K562 (cell line): ENCODE measurements around the gene POC1B. TPM values are rescaled to one million over a fixed set of nuclear protein-coding genes. Genes with fewer than 3 reads are reported as not detected.

Source experiments
- ATAC-seq: fragments of 200-7000 bp; cut with Tn5 transposase; 3 replicates; pipeline ENCODE4 v1.9.1; 2020; ENCODE audit warnings: moderate library complexity
- BruUV-seq: library from RNA; stranded (reverse); fragments of 400-500 nt; replicated peaks from 2 replicates; lab custom pipeline; 2021; lab: Mats Ljungman, UMichigan
- CTCF ChIA-PET: fragments of 300-600 bp; formaldehyde crosslinking; extraction: SDS; loops from one replicate; lab custom pipeline; 2021; ENCODE audit warnings: low intra/inter-chr PET ratio; lab: Yijun Ruan, JAX
- POLR2A ChIA-PET: fragments of 300-600, 350-650 bp; sonication (Branson Sonifier 250); formaldehyde crosslinking; extraction: SDS; loops from one replicate; lab custom pipeline; 2021; ENCODE audit warnings: antibody characterized with exemption, inconsistent platforms; lab: Yijun Ruan, JAX
- DNase-seq, 4 experiments: peaks; one replicate each; pipeline versions ENCODE4 v3.0.0 to v3.0.0-alpha.2; 2011 to 2018; ENCODE audit warnings: low spot score in 3 of 4, mixed read lengths in 3 of 4; ENCODE audit errors: extremely low read depth in 1 of 4
- FAIRE-seq: peaks from 2 replicates; lab custom pipeline; 2011; peaks lifted over from hg19 to GRCh38; lab: Jason Lieb, UNC
- H2AFZ ChIP-seq: 2 replicates; pipeline ENCODE4 v1.6.0; 2011; ENCODE audit warnings: low read depth, low read length, control low read depth, inconsistent platforms
- H3K27ac ChIP-seq: fragments of 200-600 bp; 3 replicates; pipeline ENCODE4 v1.8.0; 2011; ENCODE audit warnings: low read depth, mild to moderate bottlenecking, control low read depth, inconsistent platforms, low read length, moderate library complexity, mixed read lengths; ENCODE audit errors: extremely low read depth
- H3K27me3 ChIP-seq, 2 experiments: fragments of 300-600 bp in 1 of 2; 2 replicates in 1 of 2; 3 replicates in 1 of 2; pipeline versions ENCODE4 v1.6.0 to v1.8.0; 2011; ENCODE audit warnings: inconsistent platforms in 2 of 2, low read length in 2 of 2, mild to moderate bottlenecking in 1 of 2, mixed read lengths in 1 of 2, moderate library complexity in 1 of 2; ENCODE audit not compliant: control insufficient read depth in 2 of 2, insufficient read depth in 2 of 2
- H3K36me3 ChIP-seq: fragments of 300-600 bp; 3 replicates; pipeline ENCODE4 v1.8.0; 2011; ENCODE audit warnings: mild to moderate bottlenecking, low read length, inconsistent platforms; ENCODE audit not compliant: control insufficient read depth, insufficient read depth
- H3K4me1 ChIP-seq, 2 experiments: fragments of 200-600 bp in 1 of 2; replicated peaks in 1 of 2; 2 replicates in 1 of 2; 3 replicates in 1 of 2; pipeline versions ENCODE4 v1.5.1 to v1.8.0; 2011; ENCODE audit warnings: inconsistent platforms in 2 of 2, low read length in 2 of 2, mild to moderate bottlenecking in 1 of 2, mixed read lengths in 1 of 2, moderate library complexity in 1 of 2; ENCODE audit not compliant: control insufficient read depth in 2 of 2, insufficient read depth in 2 of 2
- H3K4me2 ChIP-seq: 2 replicates; pipeline ENCODE4 v1.6.1; 2011; ENCODE audit warnings: low read length, control low read depth, inconsistent platforms, mixed read lengths; ENCODE audit not compliant: insufficient read depth
- H3K4me3 ChIP-seq: fragments of 200-600 bp; sonication (generic), shearing (Covaris generic); 2 replicates; pipeline ENCODE4 v1.5.1; 2016; ENCODE audit warnings: control low read depth, inconsistent platforms
- H3K79me2 ChIP-seq: fragments of 200-600 bp; 3 replicates; pipeline ENCODE4 v1.8.0; 2011; ENCODE audit warnings: low read length, inconsistent platforms; ENCODE audit not compliant: control insufficient read depth, insufficient read depth
- H3K9ac ChIP-seq, 2 experiments: 2 replicates each; pipeline versions ENCODE4 v1.6.0 to v1.6.1; 2011; ENCODE audit warnings: low read depth in 2 of 2, low read length in 2 of 2, control low read depth in 1 of 2, inconsistent platforms in 1 of 2, mild to moderate bottlenecking in 1 of 2, mixed read lengths in 1 of 2; ENCODE audit not compliant: insufficient read depth in 1 of 2
- H3K9me1 ChIP-seq: one replicate; pipeline ENCODE4 v1.6.0; 2011; ENCODE audit warnings: inconsistent platforms, mild to moderate bottlenecking, low read length, moderate library complexity; ENCODE audit not compliant: control insufficient read depth, insufficient read depth
- H3K9me3 ChIP-seq: replicated peaks from 2 replicates; pipeline ENCODE4 v1.5.1; 2011; ENCODE audit warnings: low read depth, low read length, inconsistent platforms; ENCODE audit not compliant: control insufficient read depth, insufficient read depth
- H4K20me1 ChIP-seq: replicated peaks from 2 replicates; pipeline ENCODE4 v1.6.1; 2011; ENCODE audit warnings: low read length, inconsistent platforms, mixed read lengths; ENCODE audit not compliant: control insufficient read depth, insufficient read depth
- FOXJ2 ChIP-seq: fragments of 200-800 bp; sonication (Bioruptor generic); IDR thresholded peaks from 2 replicates; pipeline ENCODE4 v1.6.1; 2016; ENCODE audit warnings: missing genetic modification characterization, missing compliant biosample characterization
- MYC ChIP-seq, 2 experiments: fragments of 250-450 bp in 1 of 2; sonication (Bioruptor Pico) in 1 of 2; IDR thresholded peaks; 2 replicates each; pipeline versions ENCODE4 v1.5.1 to v1.6.1; 2012 to 2021; ENCODE audit warnings: low read depth in 2 of 2, borderline replicate concordance in 1 of 2, improper control_type of control experiment in 1 of 2, low read length in 1 of 2, mild to moderate bottlenecking in 1 of 2, moderate library complexity in 1 of 2
- RBM34 ChIP-seq: fragments of 200-400 bp; formaldehyde crosslinking; IDR thresholded peaks from 2 replicates; pipeline ENCODE4 v1.6.1; 2018; ENCODE audit warnings: low read length, borderline replicate concordance; ENCODE audit not compliant: insufficient read depth
- TAL1 ChIP-seq: fragments of 450-650 bp; IDR thresholded peaks from 2 replicates; pipeline ENCODE4 v1.6.1; 2016; ENCODE audit warnings: mild to moderate bottlenecking
- WGBS: fragments of 100-300 bp; shearing (Covaris generic); methylation state at CpG from one replicate; pipeline ENCODE4 v1.1.6; 2016; ENCODE audit warnings: low coverage, mixed read lengths; ENCODE audit not compliant: insufficient coverage; ENCODE audit errors: missing lambda C conversion rate; 5-methylcytosine and 5-hydroxymethylcytosine counted together
- in situ Hi-C: fragments of 300-500 bp; cut with MboI; formaldehyde crosslinking; loops from 4 replicates; pipeline ENCODE4 v1.15.0; 2018; ENCODE audit warnings: inconsistent platforms, mixed read lengths
- intact Hi-C: fragments of 100-400 bp; cut with micrococcal nuclease; formaldehyde crosslinking; loops from 2 replicates; pipeline ENCODE4 v1.14.2; 2022
- polyA plus RNA-seq, 8 experiments: library from polyadenylated mRNA; depleted of rRNA in 4 of 8; stranded (reverse) in 5 of 8; unstranded in 3 of 8; fragments of >200 nt; fragmentation: Nextera tagmentation in 2 of 8; fragmentation: Illumina TruSeq in 1 of 8; extraction: Ambion mirVana in 2 of 8; extraction: Trizol in 1 of 8; gene quantifications; 2 replicates each; pipeline versions ENCODE4 v1.2.1 to v1.2.3, GENCODE V29; 2011 to 2014; ENCODE audit warnings: inconsistent platforms in 1 of 8, missing spikeins in 1 of 8
- total RNA-seq, 7 experiments: library from RNA; depleted of rRNA in 6 of 7; stranded (reverse); fragments of >200 nt in 6 of 7; fragmentation: Illumina TruSeq in 2 of 7; extraction: Trizol in 2 of 7; gene quantifications; 2 replicates each; pipeline versions ENCODE4 v1.2.1 to v1.2.3, GENCODE V29; 2011 to 2021; ENCODE audit warnings: low replicate concordance in 1 of 7
- TF ChIP-seq, protein P1 (sequence below): fragments of 450-650 bp; IDR thresholded peaks from 2 replicates; pipeline ENCODE4 v1.6.1; 2018; ENCODE audit not compliant: partially characterized antibody

POC1B gene
- total and polyA plus RNA-seq, 9 of the 15 experiments (the other 6 are each of a cell fraction or from before 2014, with no cell fraction given): 4.5 to 16.1 (median 10.4) TPM

DNA sequence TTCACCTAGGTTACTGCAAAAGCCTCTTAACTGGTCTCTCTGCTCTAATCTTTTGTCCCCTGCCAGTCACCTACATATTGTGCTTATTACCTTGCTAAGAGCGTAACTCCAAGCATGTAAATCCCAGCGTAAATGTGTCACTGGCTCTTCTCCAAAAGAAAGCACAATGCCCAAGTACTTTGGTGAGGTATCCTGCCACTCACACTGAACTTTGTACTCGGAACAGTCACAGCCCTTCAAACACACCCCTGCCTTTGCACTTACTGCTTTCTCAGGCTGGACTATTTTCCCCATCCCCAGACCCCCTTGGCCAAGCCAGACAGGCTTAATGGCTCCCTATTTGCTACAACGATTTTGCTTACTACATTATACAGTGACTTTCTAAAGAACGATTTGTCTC is 33.0 kb downstream of the POC1B start:
- no peaks in the 10 kb centered on the region for H3K9me3 ChIP-seq
- no peaks in the 10 kb centered on the region for H3K36me3 ChIP-seq
- no peak for ATAC-seq
- H4K20me1 ChIP-seq: 0 out of 2 replicates have a peak, but pooled peaks cover 3% of the 10 kb centered on the region
- in situ Hi-C loops (no loop called here), intact Hi-C loops (no loop called here)
- no peak overlapping the region for H3K4me2 ChIP-seq
- 8% methylated on average over 5 of the region's 5 CpGs for WGBS
- H3K27ac ChIP-seq: no peak overlapping the region
- ChIA-PET POLR2A (no interaction called here), CTCF (no interaction called here)
- no peak for FAIRE-seq
- H3K27me3 ChIP-seq: no peaks in the 10 kb centered on the region
- no peaks in the 10 kb centered on the region for H3K9me1 ChIP-seq
- peaks cover 0 to 13% of the 10 kb centered on the region in 2 experiments; a peak in 3 of 5 replicates for H3K4me1 ChIP-seq
- H3K4me3 ChIP-seq: no peak overlapping the region
- no peaks in the 10 kb centered on the region for H3K79me2 ChIP-seq
- TF ChIP-seq, protein P1, sequence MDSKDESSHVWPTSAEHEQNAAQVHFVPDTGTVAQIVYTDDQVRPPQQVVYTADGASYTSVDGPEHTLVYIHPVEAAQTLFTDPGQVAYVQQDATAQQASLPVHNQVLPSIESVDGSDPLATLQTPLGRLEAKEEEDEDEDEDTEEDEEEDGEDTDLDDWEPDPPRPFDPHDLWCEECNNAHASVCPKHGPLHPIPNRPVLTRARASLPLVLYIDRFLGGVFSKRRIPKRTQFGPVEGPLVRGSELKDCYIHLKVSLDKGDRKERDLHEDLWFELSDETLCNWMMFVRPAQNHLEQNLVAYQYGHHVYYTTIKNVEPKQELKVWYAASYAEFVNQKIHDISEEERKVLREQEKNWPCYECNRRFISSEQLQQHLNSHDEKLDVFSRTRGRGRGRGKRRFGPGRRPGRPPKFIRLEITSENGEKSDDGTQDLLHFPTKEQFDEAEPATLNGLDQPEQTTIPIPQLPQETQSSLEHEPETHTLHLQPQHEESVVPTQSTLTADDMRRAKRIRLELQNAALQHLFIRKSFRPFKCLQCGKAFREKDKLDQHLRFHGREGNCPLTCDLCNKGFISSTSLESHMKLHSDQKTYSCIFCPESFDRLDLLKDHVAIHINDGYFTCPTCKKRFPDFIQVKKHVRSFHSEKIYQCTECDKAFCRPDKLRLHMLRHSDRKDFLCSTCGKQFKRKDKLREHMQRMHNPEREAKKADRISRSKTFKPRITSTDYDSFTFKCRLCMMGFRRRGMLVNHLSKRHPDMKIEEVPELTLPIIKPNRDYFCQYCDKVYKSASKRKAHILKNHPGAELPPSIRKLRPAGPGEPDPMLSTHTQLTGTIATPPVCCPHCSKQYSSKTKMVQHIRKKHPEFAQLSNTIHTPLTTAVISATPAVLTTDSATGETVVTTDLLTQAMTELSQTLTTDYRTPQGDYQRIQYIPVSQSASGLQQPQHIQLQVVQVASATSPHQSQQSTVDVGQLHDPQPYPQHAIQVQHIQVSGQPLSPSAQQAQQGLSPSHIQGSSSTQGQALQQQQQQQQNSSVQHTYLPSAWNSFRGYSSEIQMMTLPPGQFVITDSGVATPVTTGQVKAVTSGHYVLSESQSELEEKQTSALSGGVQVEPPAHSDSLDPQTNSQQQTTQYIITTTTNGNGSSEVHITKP: no peak
- TF ChIP-seq TAL1 (no peak), MYC (IDR thresholded peaks at IDR 0.05; ENCODE audit: low read depth, low read length) (no peak), MYC (CRISPR knock-in tag; IDR thresholded peaks at IDR 0.05; ENCODE audit: borderline replicate concordance, low read depth) (no peak), RBM34 (no peak), FOXJ2 (no peak)
- no peak overlapping the region for H3K9ac ChIP-seq
- no TSS peak for BruUV-seq
- H2AFZ ChIP-seq: no peak overlapping the region
- DNase-seq: no peak
